ENCODE measurements around the gene TMEM212.

The TMEM212 gene

DNA sequence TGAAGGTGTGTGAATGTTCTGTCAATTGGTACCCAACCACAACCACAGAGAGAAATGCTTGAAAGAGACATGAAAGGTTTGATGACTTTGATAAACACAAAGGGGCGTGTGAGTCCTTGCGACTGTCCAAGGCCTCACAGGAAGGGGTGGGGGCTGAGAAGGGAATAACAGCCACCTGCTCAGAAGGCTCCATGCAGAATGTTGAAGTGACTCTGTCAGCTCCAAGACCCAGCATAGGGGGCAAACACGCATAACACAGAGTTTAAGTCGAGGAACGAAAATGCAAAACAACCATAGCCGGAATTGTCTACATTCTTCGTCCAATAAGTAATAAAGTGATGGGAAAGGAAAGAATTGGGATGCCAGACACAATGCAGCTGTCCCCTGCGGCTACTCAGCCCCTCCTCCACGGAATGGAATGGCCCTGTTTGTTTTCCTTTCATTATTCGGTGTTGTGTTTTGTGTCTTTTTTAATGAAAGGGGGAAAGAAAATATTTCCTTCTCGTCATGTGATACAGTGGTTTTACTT lies 19.9 kb downstream of the TMEM212 start:
- TF ChIP-seq, protein P1, sequence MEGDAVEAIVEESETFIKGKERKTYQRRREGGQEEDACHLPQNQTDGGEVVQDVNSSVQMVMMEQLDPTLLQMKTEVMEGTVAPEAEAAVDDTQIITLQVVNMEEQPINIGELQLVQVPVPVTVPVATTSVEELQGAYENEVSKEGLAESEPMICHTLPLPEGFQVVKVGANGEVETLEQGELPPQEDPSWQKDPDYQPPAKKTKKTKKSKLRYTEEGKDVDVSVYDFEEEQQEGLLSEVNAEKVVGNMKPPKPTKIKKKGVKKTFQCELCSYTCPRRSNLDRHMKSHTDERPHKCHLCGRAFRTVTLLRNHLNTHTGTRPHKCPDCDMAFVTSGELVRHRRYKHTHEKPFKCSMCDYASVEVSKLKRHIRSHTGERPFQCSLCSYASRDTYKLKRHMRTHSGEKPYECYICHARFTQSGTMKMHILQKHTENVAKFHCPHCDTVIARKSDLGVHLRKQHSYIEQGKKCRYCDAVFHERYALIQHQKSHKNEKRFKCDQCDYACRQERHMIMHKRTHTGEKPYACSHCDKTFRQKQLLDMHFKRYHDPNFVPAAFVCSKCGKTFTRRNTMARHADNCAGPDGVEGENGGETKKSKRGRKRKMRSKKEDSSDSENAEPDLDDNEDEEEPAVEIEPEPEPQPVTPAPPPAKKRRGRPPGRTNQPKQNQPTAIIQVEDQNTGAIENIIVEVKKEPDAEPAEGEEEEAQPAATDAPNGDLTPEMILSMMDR (IDR thresholded peaks at IDR 0.05; ENCODE audit: borderline replicate concordance, control extremely low read depth, extremely low read depth, insufficient read depth, missing control alignments): no peak
- in situ Hi-C loops (cut with MboI; ENCODE audit: low sequenced_read_pairs, unreplicated experiment): no loop called here
- DNase-seq (ENCODE audit: low spot score): no peak

GRCh38 chr3:171863920-171864319 lies 20.8 kb downstream of the TMEM212 start:
- in situ Hi-C loops (cut with MboI; ENCODE audit: low sequenced_read_pairs, unreplicated experiment): no loop called here
- no peak for DNase-seq (ENCODE audit: low spot score)
- TF ChIP-seq, protein P1 (IDR thresholded peaks at IDR 0.05; ENCODE audit: borderline replicate concordance, control extremely low read depth, extremely low read depth, insufficient read depth, missing control alignments): no peak

DNA sequence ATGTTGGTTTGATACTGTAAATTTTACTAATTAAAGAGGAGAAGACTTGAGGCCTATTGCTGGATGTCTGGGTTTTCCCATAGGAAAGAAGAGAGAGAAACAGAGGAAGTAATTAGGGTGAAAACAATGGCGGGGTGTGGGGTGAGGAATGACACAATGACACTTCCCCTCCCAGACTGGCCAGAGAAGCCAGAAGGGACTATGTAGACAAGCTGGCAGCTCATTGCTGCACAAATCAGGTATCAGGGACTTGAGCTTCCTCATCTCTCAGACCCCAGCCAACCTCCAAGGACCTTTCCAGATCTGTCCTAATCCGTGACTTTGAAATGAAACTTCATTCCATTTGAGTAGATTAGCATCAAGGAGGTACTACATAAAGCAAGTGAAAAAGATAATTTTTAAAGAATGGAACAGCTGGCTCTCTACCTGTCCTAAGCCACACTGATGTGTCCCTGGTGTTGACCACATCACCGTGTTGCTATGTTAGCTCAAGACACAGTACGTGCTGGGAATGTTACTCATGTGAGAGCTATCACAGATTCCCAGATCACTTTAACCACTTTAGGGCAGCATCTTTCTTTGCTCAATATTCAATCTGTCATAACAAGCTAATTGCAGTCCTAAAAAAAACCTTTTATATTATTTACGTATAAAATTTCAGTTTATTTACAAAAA lies 22.2 kb downstream of the TMEM212 start:
- in situ Hi-C loops (cut with MboI; ENCODE audit: low sequenced_read_pairs, unreplicated experiment): no loop called here
- DNase-seq (ENCODE audit: low spot score): no peak
- TF ChIP-seq, protein P1 (IDR thresholded peaks at IDR 0.05; ENCODE audit: borderline replicate concordance, control extremely low read depth, extremely low read depth, insufficient read depth, missing control alignments): no peak

DNA sequence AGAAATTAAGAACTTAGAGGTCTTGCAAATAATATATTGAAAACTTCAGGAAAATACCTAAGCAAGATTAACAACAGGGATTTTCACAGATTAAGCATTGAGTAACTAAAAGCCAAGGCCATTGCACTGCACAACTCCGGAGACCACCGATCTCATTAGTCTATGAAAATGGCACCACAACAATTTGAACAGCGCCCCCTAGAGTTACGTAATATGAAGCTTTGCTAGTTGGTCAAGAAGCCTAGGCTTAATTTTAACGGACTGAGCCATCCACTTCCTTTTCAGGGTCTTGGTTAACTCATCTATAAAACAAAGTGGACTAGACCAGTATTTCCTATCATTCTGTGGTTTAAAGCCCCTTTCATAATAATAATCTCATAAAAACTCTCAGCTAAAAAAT lies 24.8 kb downstream of the TMEM212 start:
- DNase-seq (ENCODE audit: low spot score): no peak
- in situ Hi-C loops (cut with MboI; ENCODE audit: low sequenced_read_pairs, unreplicated experiment): no loop called here
- TF ChIP-seq, protein P1 (IDR thresholded peaks at IDR 0.05; ENCODE audit: borderline replicate concordance, control extremely low read depth, extremely low read depth, insufficient read depth, missing control alignments): no peak

DNA sequence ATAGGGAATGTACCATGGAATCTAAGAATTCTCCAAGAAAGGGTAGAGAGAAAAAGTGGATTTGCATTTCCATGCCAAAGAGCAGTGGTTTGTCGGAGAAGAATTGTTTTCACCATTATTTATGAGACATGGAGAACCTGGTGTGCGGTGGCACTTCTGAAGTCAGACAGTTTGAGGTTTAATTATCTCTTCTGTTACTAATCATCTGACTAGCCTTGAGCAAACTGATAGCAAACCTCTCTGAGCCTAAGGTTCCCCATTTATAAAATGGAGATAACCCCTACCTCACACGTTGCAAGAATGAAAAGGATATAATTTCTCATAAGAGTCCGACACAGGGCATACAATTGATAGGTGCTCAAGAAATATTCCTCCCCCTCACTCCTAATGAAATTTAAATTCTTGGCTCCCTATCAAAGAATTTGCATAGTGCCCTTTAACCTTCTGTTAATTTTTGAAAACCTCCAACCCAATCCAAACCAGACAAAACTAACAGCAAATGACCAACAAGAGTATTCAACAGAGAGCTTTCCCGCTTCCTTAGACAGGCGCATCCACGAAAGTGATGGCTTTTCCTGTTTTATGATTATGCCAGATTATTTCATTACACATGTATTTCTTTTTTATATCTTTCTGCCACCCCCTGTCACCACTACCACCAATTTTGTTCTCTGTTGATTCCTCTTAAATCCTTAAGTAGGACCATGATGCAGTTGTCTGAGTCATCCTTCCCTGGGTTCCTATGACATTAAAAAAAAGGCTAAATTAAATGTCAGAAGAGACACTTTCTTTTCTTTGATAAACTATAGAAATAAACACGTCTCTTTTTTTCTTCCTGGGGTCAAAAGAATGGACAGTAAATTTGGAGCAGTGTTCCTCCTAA lies 28.5 kb downstream of the TMEM212 start:
- TF ChIP-seq, protein P1 (IDR thresholded peaks at IDR 0.05; ENCODE audit: borderline replicate concordance, control extremely low read depth, extremely low read depth, insufficient read depth, missing control alignments): no peak
- no peak for DNase-seq (ENCODE audit: low spot score)
- in situ Hi-C loops (cut with MboI; ENCODE audit: low sequenced_read_pairs, unreplicated experiment): no loop called here

DNA sequence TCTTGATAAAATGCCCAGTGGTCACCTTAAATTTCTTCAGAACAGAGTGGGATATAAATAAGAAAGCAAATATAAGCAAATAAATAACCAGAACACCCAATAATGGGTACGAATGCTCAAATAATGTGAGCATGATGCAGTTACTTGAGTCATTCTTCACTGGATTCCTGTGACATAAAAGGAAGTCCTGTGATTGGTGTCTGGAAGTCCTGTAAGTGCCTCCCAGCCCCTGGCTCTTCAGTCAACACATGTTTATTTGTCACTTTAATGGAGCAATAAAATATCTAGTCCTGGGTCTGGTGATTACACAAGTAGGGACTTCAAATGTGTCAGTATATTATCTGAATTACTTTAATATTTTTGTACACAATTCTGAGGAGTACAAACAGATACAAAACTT lies 30.4 kb downstream of the TMEM212 start:
- in situ Hi-C loops (cut with MboI; ENCODE audit: low sequenced_read_pairs, unreplicated experiment): no loop called here
- no peak for DNase-seq (ENCODE audit: low spot score)
- TF ChIP-seq, protein P1 (IDR thresholded peaks at IDR 0.05; ENCODE audit: borderline replicate concordance, control extremely low read depth, extremely low read depth, insufficient read depth, missing control alignments): no peak
